CD4-positive, alpha-beta T cell (primary cell): ENCODE results near the gene ADGRL3. TPM values are rescaled to one million over a fixed set of nuclear protein-coding genes. Genes with fewer than 3 reads are reported as not detected.

Source experiments
- ATAC-seq: fragments of 200-7000 bp; cut with Tn5 transposase; one replicate; pipeline ENCODE4 v1.10.0; 2022; ENCODE audit warnings: mild to moderate bottlenecking; ENCODE audit not compliant: poor library complexity
- CTCF ChIA-PET: fragments of 350-600 bp; sonication (Branson Sonifier 250); formaldehyde crosslinking; loops from one replicate; lab custom pipeline; 2021; ENCODE audit warnings: antibody characterized with exemption, inconsistent platforms; lab: Charles Lee
- POLR2A ChIA-PET: fragments of 350-600 bp; sonication (Branson Sonifier 250); formaldehyde crosslinking; loops from one replicate; lab custom pipeline; 2021; ENCODE audit warnings: antibody characterized with exemption, inconsistent platforms; lab: Charles Lee
- DNase-seq, 14 experiments: peaks; one replicate each; pipeline ENCODE4 v3.0.0-alpha.2; 2013 to 2020; ENCODE audit warnings: mixed read lengths in 2 of 14
- H3K27ac ChIP-seq, 2 donors: one replicate each; pipeline versions ENCODE4 v1.5.1 to v1.7.0; 2013; ENCODE audit warnings: low read length in 2 of 2, low read depth in 1 of 2, mild to moderate bottlenecking in 1 of 2
- H3K27me3 ChIP-seq, 2 experiments: 1 replicate in 1 of 2; 2 replicates in 1 of 2; pipeline versions ENCODE4 v1.6.1 to v1.7.0; 2013; ENCODE audit warnings: low read length in 2 of 2, control low read depth in 1 of 2, mild to moderate bottlenecking in 1 of 2, moderate library complexity in 1 of 2; ENCODE audit not compliant: insufficient read depth in 2 of 2, control insufficient read depth in 1 of 2
- H3K36me3 ChIP-seq: one replicate; pipeline ENCODE4 v1.6.1; 2013; ENCODE audit warnings: low read length, control low read depth; ENCODE audit not compliant: insufficient read depth
- H3K4me1 ChIP-seq: one replicate; pipeline ENCODE4 v1.6.1; 2013; ENCODE audit warnings: low read length, control low read depth; ENCODE audit not compliant: insufficient read depth
- H3K4me3 ChIP-seq: one replicate; pipeline ENCODE4 v1.5.1; 2013; ENCODE audit warnings: mild to moderate bottlenecking, low read length, moderate library complexity
- H3K9me3 ChIP-seq, 2 experiments: 1 replicate in 1 of 2; 2 replicates in 1 of 2; pipeline versions ENCODE4 v1.6.1 to v1.7.0; 2013; ENCODE audit warnings: low read length in 2 of 2, mild to moderate bottlenecking in 2 of 2, control low read depth in 1 of 2, moderate library complexity in 1 of 2; ENCODE audit not compliant: control insufficient read depth in 1 of 2, insufficient read depth in 1 of 2
- H3K27ac Mint-ChIP-seq: one replicate; pipeline ENCODE4 v1.8.0; 2020; ENCODE audit warnings: mixed read lengths
- H3K27me3 Mint-ChIP-seq: one replicate; pipeline ENCODE4 v1.8.0; 2021; ENCODE audit warnings: mixed read lengths
- H3K36me3 Mint-ChIP-seq: one replicate; pipeline ENCODE4 v1.8.0; 2021; ENCODE audit warnings: low read depth, mixed read lengths
- H3K4me1 Mint-ChIP-seq: one replicate; pipeline ENCODE4 v1.8.0; 2021; ENCODE audit warnings: low read depth, mixed read lengths
- H3K4me3 Mint-ChIP-seq: one replicate; pipeline ENCODE4 v1.8.0; 2020; ENCODE audit warnings: mild to moderate bottlenecking, mixed read lengths
- H3K9me3 Mint-ChIP-seq: one replicate; pipeline ENCODE4 v1.8.0; 2020; ENCODE audit warnings: mixed read lengths
- CTCF ChIP-seq: fragments of 200-600 bp; IDR thresholded peaks from one replicate; pipeline ENCODE4 v1.8.0; 2022; ENCODE audit warnings: antibody characterized with exemption, mild to moderate bottlenecking
- intact Hi-C, 2 experiments: fragments of 100-400 bp; cut with DNase I in 1 of 2; cut with micrococcal nuclease in 1 of 2; formaldehyde crosslinking; loops; one replicate each; pipeline versions ENCODE4 v1.15.1 to v1.9.0; 2023 to 2025; cut with DNase I, micrococcal nuclease
- total RNA-seq, 174 experiments: library from RNA in 2 of 174; stranded (reverse) in 2 of 174; gene quantifications; one replicate each; pipeline ENCODE4 v1.2.3 and lab custom pipeline; 2021 to 2026

ADGRL3 gene
- total RNA-seq, 2 experiments from 2014 or later: not detected

GRCh38 chr4:61274286-61274685, 74.2 kb downstream of the ADGRL3 start:
- ATAC-seq (no peak), DNase-seq (no peak)
- H3K36me3 ChIP-seq: no peaks in the 10 kb centered on the region
- intact Hi-C loops: no loop called here
- H3K36me3 Mint-ChIP-seq: no peaks in the 10 kb centered on the region
- no peaks in the 10 kb centered on the region for H3K4me1 Mint-ChIP-seq
- CTCF ChIA-PET: no interaction called here
- no peak overlapping the region for H3K27ac Mint-ChIP-seq
- peaks cover 6% of the 10 kb centered on the region for H3K9me3 Mint-ChIP-seq
- H3K4me3 ChIP-seq: no peak overlapping the region
- no peaks in the 10 kb centered on the region for H3K9me3 ChIP-seq
- POLR2A ChIA-PET: no interaction called here
- H3K4me1 ChIP-seq: no peaks in the 10 kb centered on the region
- no peak overlapping the region for H3K4me3 Mint-ChIP-seq
- H3K27me3 ChIP-seq: no peaks in the 10 kb centered on the region
- no peak for TF ChIP-seq CTCF
- no peaks in the 10 kb centered on the region for H3K27me3 Mint-ChIP-seq
- H3K27ac ChIP-seq: no peak overlapping the region

- Mint-ChIP-seq H3K9me3 (peaks cover 6% of the 10 kb centered on the region), H3K36me3 (no peaks in the 10 kb centered on the region), H3K4me1 (no peaks in the 10 kb centered on the region), H3K27me3 (no peaks in the 10 kb centered on the region), H3K4me3 (no peak overlapping the region), H3K27ac (no peak overlapping the region)
- TF ChIP-seq CTCF: no peak
- no peak for DNase-seq
- Histone ChIP-seq H3K4me1 (no peaks in the 10 kb centered on the region), H3K27ac (no peak overlapping the region), H3K9me3 (peaks cover 0 to 3% of the 10 kb centered on the region in 2 experiments), H3K36me3 (no peaks in the 10 kb centered on the region), H3K4me3 (no peak overlapping the region), H3K27me3 (no peaks in the 10 kb centered on the region)
- intact Hi-C loops: no loop called here
- ChIA-PET POLR2A (no interaction called here), CTCF (no interaction called here)
- no peak for ATAC-seq
Measured at GRCh38 chr4:61275241-61275640, 75.1 kb downstream of the ADGRL3 start.

GRCh38 chr4:61276029-61276428, 75.9 kb downstream of the ADGRL3 start:
- POLR2A ChIA-PET: no interaction called here
- Mint-ChIP-seq H3K4me3 (no peak overlapping the region), H3K27ac (no peak overlapping the region), H3K4me1 (no peaks in the 10 kb centered on the region), H3K9me3 (peaks cover 6% of the 10 kb centered on the region), H3K27me3 (no peaks in the 10 kb centered on the region), H3K36me3 (no peaks in the 10 kb centered on the region)
- Histone ChIP-seq H3K9me3 (peaks cover 0 to 3% of the 10 kb centered on the region in 2 experiments), H3K4me1 (no peaks in the 10 kb centered on the region), H3K27ac (no peak overlapping the region), H3K4me3 (no peak overlapping the region), H3K27me3 (no peaks in the 10 kb centered on the region), H3K36me3 (no peaks in the 10 kb centered on the region)
- intact Hi-C loops: no loop called here
- no peak for DNase-seq
- CTCF ChIA-PET: no interaction called here
- no peak for TF ChIP-seq CTCF
- no peak for ATAC-seq
